Measurements from ENCODE around the gene CABCOCO1. TPM values are rescaled to one million over a fixed set of nuclear protein-coding genes. Genes with fewer than 3 reads are reported as not detected.

Gene CABCOCO1
- total and polyA plus RNA-seq, 10 of the 15 experiments (the other 5 are each of a cell fraction or from before 2014, with no cell fraction given): not detected

DNA sequence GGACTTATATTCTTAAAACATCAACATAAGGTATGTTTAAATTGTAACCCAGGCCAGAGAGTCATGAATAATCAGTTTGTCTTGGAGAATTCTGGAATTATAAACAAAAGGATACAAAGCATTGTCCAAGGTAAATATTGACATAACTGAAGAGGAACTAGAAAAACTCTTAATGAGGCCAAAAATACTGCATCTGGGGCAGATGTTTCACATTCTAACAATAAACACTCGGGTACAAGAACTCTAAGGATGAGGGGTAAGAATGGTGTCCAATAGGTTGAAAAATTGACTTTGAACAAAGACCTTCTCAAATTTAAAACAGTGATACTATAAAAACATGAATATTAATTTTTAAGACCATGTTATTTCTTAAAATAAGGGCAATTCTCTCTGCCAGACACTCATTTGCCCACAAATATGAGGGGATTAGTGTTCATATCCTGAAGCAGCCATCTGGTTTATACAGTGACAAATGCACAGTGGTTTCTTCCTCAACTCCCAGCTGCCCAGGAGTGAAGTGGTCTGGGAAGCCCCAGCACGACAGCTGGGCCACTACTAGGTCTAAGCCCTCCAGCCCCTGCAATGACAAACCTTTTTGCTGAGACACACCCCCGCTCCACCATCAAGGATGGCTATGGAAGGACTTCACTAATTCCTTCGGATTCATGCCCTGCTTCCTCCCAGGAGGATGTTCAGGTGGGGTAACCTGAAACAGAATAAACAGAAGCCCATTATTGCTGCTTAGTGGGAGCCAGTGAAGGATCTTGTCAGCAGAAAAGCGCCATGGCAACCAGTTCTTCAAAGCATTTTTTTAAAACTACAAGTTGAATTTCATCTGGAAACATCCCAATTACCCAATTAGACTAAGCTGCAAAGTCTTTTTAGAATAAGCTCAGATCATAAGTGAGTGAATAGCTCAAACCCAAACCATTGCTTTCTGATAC, 131.3 kb downstream of the CABCOCO1 start:
- ATAC-seq (no peak), DNase-seq (ENCODE audit: low read depth, low spot score) (no peak), FAIRE-seq (no peak)
- no peaks in the 10 kb centered on the region for H3K79me2 ChIP-seq (ENCODE audit: control insufficient read depth, insufficient read depth, low read length)
- no peaks in the 10 kb centered on the region for H4K20me1 ChIP-seq (ENCODE audit: control insufficient read depth, insufficient read depth)
- H2AFZ ChIP-seq (ENCODE audit: control insufficient read depth, low read depth, low read length): no peak overlapping the region
- POLR2A ChIA-PET: interaction anchor here (0.7 kb wide), 1 partner anchor 341 kb away, joined by 4 read pairs; no protein-coding TSS in a partner anchor
- RAD21 ChIA-PET (ENCODE audit: unreplicated experiment): no interaction called here
- no peaks in the 10 kb centered on the region for H3K27me3 ChIP-seq (replicated peaks in 1 of 2; ENCODE audit: control insufficient read depth in 2 of 2, insufficient read depth in 2 of 2, low read length in 1 of 2)
- H3K4me1 ChIP-seq (ENCODE audit: control insufficient read depth, insufficient read depth, low read length): no peaks in the 10 kb centered on the region
- WGBS (ENCODE audit: insufficient coverage, insufficient replicate concordance, low lambda C conversion rate, missing lambda C conversion rate): 23% methylated on average over 5 of the region's 5 CpGs
- H3K9ac ChIP-seq (ENCODE audit: control insufficient read depth, insufficient read depth, low read length): no peak overlapping the region
- H3K36me3 ChIP-seq (ENCODE audit: control insufficient read depth in 2 of 2, insufficient read depth in 2 of 2, low read length in 1 of 2): no peaks in the 10 kb centered on the region
- in situ Hi-C loops (cut with MboI): no loop called here
- no peak overlapping the region for H3K27ac ChIP-seq (ENCODE audit: control insufficient read depth, insufficient read depth)
- SMC1A ChIA-PET (ENCODE audit: uncharacterized antibody, unreplicated experiment): no interaction called here
- intact Hi-C loops (cut with micrococcal nuclease; ENCODE audit: unreplicated experiment): no loop called here
- CTCF ChIA-PET: no interaction called here
- no peaks in the 10 kb centered on the region for H3K9me3 ChIP-seq (replicated peaks; ENCODE audit: control insufficient read depth, insufficient read depth, low read length)
- TF ChIP-seq TCF12 (IDR thresholded peaks at IDR 0.05; ENCODE audit: low read depth, low read length) (no peak), SMARCA5 (IDR thresholded peaks at IDR 0.05) (no peak), ZBED1 (IDR thresholded peaks at IDR 0.05; ENCODE audit: borderline replicate concordance) (no peak), STAT3 (IDR thresholded peaks at IDR 0.05; ENCODE audit: low read depth, low read length) (no peak)
- TF ChIP-seq, protein P1, sequence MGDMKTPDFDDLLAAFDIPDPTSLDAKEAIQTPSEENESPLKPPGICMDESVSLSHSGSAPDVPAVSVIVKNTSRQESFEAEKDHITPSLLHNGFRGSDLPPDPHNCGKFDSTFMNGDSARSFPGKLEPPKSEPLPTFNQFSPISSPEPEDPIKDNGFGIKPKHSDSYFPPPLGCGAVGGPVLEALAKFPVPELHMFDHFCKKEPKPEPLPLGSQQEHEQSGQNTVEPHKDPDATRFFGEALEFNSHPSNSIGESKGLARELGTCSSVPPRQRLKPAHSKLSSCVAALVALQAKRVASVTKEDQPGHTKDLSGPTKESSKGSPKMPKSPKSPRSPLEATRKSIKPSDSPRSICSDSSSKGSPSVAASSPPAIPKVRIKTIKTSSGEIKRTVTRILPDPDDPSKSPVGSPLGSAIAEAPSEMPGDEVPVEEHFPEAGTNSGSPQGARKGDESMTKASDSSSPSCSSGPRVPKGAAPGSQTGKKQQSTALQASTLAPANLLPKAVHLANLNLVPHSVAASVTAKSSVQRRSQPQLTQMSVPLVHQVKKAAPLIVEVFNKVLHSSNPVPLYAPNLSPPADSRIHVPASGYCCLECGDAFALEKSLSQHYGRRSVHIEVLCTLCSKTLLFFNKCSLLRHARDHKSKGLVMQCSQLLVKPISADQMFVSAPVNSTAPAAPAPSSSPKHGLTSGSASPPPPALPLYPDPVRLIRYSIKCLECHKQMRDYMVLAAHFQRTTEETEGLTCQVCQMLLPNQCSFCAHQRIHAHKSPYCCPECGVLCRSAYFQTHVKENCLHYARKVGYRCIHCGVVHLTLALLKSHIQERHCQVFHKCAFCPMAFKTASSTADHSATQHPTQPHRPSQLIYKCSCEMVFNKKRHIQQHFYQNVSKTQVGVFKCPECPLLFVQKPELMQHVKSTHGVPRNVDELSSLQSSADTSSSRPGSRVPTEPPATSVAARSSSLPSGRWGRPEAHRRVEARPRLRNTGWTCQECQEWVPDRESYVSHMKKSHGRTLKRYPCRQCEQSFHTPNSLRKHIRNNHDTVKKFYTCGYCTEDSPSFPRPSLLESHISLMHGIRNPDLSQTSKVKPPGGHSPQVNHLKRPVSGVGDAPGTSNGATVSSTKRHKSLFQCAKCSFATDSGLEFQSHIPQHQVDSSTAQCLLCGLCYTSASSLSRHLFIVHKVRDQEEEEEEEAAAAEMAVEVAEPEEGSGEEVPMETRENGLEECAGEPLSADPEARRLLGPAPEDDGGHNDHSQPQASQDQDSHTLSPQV (IDR thresholded peaks at IDR 0.05): no peak
- no peak overlapping the region for H3K4me2 ChIP-seq (ENCODE audit: control insufficient read depth, insufficient read depth)
- H3K4me3 ChIP-seq: no peak overlapping the region
- BruUV-seq (replicated peaks): no TSS peak
